AG04449 (cell line): ENCODE data around the gene POLR2I.

Experiments
- CTCF ChIA-PET: fragments of 350-600 bp; formaldehyde crosslinking; extraction: SDS; loops from one replicate; lab custom pipeline; 2021; ENCODE audit warnings: antibody characterized with exemption; lab: Yijun Ruan, JAX
- POLR2A ChIA-PET: fragments of 400-600, 350-600 bp; formaldehyde crosslinking; extraction: SDS; loops from one replicate; lab custom pipeline; 2020; ENCODE audit warnings: antibody characterized with exemption, inconsistent platforms; lab: Yijun Ruan, JAX
- DNase-seq: peaks from one replicate; pipeline ENCODE4 v3.0.0-alpha.2; 2010; ENCODE audit warnings: low read depth, low spot score
- H3K4me3 ChIP-seq: 2 replicates; pipeline ENCODE4 v1.5.1; 2011; ENCODE audit warnings: low read depth, mild to moderate bottlenecking, control low read depth, low read length
- TF ChIP-seq, protein P1 (sequence below): IDR thresholded peaks from one replicate; pipeline ENCODE4 v1.5.1; 2011; ENCODE audit warnings: mild to moderate bottlenecking, moderate library complexity, low read length, control low read depth, inconsistent platforms; ENCODE audit not compliant: insufficient read depth; ENCODE audit errors: missing control alignments

Gene POLR2I

DNA sequence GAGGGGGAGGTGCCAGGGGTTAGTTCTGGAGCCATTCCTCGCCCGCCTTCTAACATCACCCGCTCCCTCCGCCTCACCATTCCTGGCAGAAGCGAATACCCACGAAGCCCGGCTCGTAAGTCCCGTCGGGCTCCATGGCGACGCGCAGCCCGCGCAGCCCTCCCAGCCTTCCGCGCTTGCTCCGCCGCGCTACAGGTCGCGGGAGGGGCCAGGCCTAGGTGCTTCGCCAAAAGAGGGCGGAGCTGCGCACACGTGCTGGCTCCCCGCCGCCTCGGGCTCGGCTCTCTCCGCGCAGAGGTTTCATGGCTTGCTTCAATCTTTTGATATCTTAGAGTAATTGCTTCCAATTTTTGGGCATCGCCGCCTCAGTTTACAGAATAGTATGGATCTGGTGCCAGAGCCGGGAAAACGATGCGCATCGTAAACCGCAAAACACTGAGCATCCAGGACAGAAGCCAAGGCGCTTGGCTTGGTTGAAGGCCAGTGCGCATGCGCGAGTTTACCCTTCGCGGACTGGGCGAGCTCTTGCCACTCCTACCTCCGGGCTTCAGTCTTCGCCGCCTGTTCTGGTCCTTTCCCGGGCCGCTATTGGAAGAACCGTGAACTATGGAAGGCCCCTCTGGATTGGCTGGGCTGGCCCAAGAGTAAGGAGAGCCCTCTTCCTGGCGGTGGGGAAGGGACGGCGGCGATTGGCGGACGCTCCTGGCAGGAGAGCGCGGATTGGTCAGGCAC is at the start of gene POLR2I:
Gene POLR2I (minus strand): TSS at position 155 of the 732 bp plus-strand sequence. CDS start 19 bp downstream, at position 136.
- peak; percentile 99 for DNase-seq
- peak within 1 kb of the TSS; percentile 92 for H3K4me3 ChIP-seq
- ChIA-PET CTCF (interaction anchor here (0.8 to 5.2 kb wide), 3 partner anchors 12 to 55 kb away, joined by 3 to 39 read pairs (median 7); no protein-coding TSS in a partner anchor), POLR2A (interaction anchor here (0.5 to 1.9 kb wide), 6 partner anchors 11 to 214 kb away, joined by 3 to 5 read pairs (median 3); partner anchors contain the start of genes ALKBH6, ZNF146 and ZNF565)
- TF ChIP-seq, protein P1, sequence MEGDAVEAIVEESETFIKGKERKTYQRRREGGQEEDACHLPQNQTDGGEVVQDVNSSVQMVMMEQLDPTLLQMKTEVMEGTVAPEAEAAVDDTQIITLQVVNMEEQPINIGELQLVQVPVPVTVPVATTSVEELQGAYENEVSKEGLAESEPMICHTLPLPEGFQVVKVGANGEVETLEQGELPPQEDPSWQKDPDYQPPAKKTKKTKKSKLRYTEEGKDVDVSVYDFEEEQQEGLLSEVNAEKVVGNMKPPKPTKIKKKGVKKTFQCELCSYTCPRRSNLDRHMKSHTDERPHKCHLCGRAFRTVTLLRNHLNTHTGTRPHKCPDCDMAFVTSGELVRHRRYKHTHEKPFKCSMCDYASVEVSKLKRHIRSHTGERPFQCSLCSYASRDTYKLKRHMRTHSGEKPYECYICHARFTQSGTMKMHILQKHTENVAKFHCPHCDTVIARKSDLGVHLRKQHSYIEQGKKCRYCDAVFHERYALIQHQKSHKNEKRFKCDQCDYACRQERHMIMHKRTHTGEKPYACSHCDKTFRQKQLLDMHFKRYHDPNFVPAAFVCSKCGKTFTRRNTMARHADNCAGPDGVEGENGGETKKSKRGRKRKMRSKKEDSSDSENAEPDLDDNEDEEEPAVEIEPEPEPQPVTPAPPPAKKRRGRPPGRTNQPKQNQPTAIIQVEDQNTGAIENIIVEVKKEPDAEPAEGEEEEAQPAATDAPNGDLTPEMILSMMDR = no peak

DNA sequence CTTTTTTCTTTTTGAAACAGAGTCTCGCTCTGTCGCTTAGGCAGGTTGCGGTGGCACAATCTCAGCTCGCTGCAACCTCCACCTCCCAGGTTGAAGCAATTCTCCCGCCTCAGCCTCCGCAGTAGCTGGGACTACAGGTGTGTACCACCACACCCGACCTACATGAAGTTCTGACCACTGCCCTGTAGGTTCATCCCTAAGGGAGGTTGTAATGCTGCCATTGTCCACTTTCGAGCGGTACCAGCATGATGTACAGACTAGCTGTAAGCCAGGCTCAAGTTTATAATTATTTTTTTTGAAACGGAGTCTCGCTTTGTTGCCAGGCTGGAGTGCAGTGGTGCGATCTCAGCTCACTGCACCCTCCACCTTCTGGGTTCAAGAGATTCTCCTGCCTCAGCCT is 49.1 kb upstream of the POLR2I start:
- CTCF ChIA-PET = interaction anchor here (1.3 to 12.3 kb wide), 3 partner anchors 9 to 37 kb away, joined by 3 to 152 read pairs (median 5); no protein-coding TSS in a partner anchor

DNA sequence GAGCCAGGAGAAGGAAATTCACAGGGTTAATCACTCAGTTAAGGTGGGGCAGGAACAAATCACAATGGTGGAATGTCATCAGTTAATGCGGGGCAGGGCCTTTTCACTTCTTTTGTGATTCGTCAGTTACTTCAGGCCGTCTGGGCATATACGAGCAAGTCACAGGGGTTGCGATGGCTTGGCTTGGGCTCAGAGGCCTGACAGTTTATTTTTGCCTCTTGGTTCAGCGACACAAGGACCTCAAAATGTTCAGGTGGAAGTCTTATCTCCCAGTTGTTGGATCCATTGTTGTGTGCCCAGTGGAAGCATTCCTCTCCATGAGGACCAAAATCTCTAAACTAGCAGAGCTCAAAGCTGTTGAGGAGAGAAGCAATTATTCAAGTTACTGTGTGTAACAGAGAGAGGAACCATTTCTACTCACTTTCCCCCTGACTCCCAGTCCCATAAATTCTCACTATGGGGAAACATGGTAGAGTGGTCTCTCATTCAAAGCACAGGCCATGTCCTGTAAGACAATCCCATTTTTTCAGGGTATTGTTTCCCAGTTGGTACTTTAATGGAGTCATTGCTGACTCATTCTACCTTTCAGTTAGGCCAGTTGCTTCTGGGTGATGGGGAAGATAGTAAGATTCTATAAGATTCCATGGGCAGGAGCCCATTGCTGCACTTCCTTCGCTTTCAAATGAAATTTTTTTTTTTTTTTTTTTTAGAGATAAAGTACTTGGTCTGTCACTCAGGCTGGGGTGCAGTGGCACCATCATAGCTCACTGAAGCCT is 46.3 kb upstream of the POLR2I start:
- TF ChIP-seq, protein P1 = no peak
- no peak for DNase-seq
- ChIA-PET CTCF (interaction anchor here (1.4 kb wide), 1 partner anchor 9 kb away, joined by 4 read pairs; no protein-coding TSS in a partner anchor), POLR2A (no interaction called here)
- H3K4me3 ChIP-seq = no peak overlapping the region

More for the DNA sequence above, 49.1 kb upstream of the POLR2I start:
- DNase-seq = no peak
- TF ChIP-seq, protein P1 = no peak
- no peak overlapping the region for H3K4me3 ChIP-seq
- POLR2A ChIA-PET = no interaction called here

DNA sequence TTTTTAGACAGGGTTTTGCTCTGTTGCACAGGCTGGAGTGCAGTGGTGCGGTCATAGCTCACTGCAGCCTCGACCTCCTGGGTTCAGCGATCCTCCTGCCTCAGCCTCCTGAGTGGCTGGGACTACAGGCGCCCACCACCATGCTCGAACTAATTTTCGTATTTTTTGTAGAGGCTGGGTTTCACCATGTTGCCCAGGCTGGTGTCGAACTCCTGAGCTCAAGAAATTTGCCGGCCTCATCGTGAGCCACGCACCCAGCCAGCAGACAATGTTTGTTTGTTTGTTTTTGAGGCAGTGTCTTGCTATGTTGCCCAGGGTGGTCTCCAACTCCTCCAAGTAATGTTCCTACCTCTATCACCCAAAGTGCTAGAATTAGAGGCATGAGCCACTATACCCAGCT is 38.5 kb upstream of the POLR2I start:
- DNase-seq = no peak
- no peak overlapping the region for H3K4me3 ChIP-seq
- POLR2A ChIA-PET = interaction anchor here (1.1 to 1.7 kb wide), 2 partner anchors 9 to 14 kb away, joined by 4 to 5 read pairs; partner anchors contain the start of gene CAPNS1
- TF ChIP-seq, protein P1 = no peak
- CTCF ChIA-PET = interaction anchor here (0.8 to 2.1 kb wide), 5 partner anchors 12 to 92 kb away, joined by 3 to 10 read pairs (median 3); no protein-coding TSS in a partner anchor

GRCh38 chr19:36152352-36153091 is 37.8 kb upstream of the POLR2I start, which contains the start of gene COX7A1:
Gene COX7A1 (minus strand): TSS chr19:36152447. CDS start chr19:36152407, 40 bp downstream.
- DNase-seq = no peak
- ChIA-PET POLR2A (interaction anchor here (1.1 to 1.7 kb wide), 2 partner anchors 8 to 13 kb away, joined by 4 to 5 read pairs; partner anchors contain the start of gene CAPNS1), CTCF (interaction anchor here (0.8 to 2.1 kb wide), 5 partner anchors 12 to 92 kb away, joined by 3 to 10 read pairs (median 3); no protein-coding TSS in a partner anchor)
- TF ChIP-seq, protein P1 = no peak
- peak within 1 kb of the TSS; percentile 27 for H3K4me3 ChIP-seq
